Bronchial smooth muscle cell (primary cell): ENCODE measurements around the gene AASDHPPT. TPM values are rescaled to one million over a fixed set of nuclear protein-coding genes. Genes with fewer than 3 reads are reported as not detected.

ENCODE experiments used
- total RNA-seq: library from RNA; depleted of rRNA; stranded (reverse); fragments of >200 nt; gene quantifications from 2 replicates; pipeline ENCODE4 v1.2.1, GENCODE V29; 2014

Gene AASDHPPT
- total RNA-seq, result 39.9 and 44.1 TPM in 2 replicates

GRCh38 chr11:106077609-106078455, at the start of gene AASDHPPT:
TSS of gene AASDHPPT (plus strand) at chr11:106077662. CDS start at chr11:106077711, 49 bp downstream.

GRCh38 chr11:106076919-106077608, 398 bp upstream of the AASDHPPT start, which contains the start of gene KBTBD3:
TSS of gene KBTBD3 (minus strand) at chr11:106077347. CDS start at chr11:106059097, 18,250 bp downstream.

Other genes with a start within 250 kb of the AASDHPPT start
- gene MSANTD4, start 55.4 kb upstream of the AASDHPPT start, total RNA-seq, result 25.6 and 32.2 TPM in 2 replicates
- gene KBTBD3, start 315 bp upstream of the AASDHPPT start, total RNA-seq, result 6.6 and 7.4 TPM in 2 replicates